Loucy (cell line): ENCODE data around the gene STPG3.

Source experiments
- EZH2phosphoT487 ChIP-seq: fragments of 200-600 bp; IDR thresholded peaks from 2 replicates; pipeline ENCODE4 v1.6.1; 2018; ENCODE audit warnings: antibody characterized with exemption, mild to moderate bottlenecking, moderate library complexity, borderline replicate concordance
- TF ChIP-seq, protein P1 (sequence below): fragments of 200-600 bp; sonication (generic); conservative IDR thresholded peaks from 2 replicates; pipeline ENCODE4 v1.5.1; 2014; ENCODE audit warnings: mild to moderate bottlenecking, antibody characterized with exemption, low read length

DNA sequence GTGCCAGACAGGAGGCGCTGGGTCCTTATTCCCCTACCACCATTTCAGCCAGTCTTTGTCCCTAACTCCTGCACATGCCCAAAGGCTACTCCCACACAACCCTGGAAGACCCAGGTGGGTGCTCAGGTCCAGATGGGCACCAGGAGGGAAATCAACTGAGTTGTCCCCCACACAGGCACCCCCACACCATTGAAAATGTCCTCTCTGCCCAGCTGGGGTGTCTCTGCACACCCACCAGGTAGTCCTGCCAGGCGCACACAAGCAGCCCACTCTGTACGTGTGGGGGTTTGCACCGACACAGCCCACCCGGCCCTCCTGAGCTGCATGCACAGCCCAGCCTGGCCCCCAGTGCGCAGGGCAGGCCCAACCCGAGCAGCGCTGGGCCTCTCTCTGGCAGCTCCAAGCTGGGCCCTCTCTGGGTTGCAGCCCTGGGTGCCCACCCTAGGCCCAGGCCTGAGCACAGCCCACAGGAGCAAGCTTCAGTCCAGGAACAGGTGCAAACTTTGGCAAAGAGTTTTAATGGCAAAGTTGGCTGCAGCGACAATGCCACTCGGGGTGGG lies 31.2 kb upstream of the STPG3 start:
- TF ChIP-seq, protein P1, sequence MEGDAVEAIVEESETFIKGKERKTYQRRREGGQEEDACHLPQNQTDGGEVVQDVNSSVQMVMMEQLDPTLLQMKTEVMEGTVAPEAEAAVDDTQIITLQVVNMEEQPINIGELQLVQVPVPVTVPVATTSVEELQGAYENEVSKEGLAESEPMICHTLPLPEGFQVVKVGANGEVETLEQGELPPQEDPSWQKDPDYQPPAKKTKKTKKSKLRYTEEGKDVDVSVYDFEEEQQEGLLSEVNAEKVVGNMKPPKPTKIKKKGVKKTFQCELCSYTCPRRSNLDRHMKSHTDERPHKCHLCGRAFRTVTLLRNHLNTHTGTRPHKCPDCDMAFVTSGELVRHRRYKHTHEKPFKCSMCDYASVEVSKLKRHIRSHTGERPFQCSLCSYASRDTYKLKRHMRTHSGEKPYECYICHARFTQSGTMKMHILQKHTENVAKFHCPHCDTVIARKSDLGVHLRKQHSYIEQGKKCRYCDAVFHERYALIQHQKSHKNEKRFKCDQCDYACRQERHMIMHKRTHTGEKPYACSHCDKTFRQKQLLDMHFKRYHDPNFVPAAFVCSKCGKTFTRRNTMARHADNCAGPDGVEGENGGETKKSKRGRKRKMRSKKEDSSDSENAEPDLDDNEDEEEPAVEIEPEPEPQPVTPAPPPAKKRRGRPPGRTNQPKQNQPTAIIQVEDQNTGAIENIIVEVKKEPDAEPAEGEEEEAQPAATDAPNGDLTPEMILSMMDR: no peak
- TF ChIP-seq EZH2phosphoT487: no peak
